Measurements from ENCODE around the gene STRN3. TPM values are rescaled to one million over a fixed set of nuclear protein-coding genes. Genes with fewer than 3 reads are reported as not detected.

STRN3 gene
- total RNA-seq, 6 donors from 2014 or later = 21.9 to 61.4 (median 29.4) TPM

GRCh38 chr14:30928462-30928861, 97.7 kb downstream of the STRN3 start:
- H3K27ac ChIP-seq = no peak overlapping the region
- no peaks in the 10 kb centered on the region for H3K27me3 ChIP-seq
- H3K4me1 ChIP-seq = no peaks in the 10 kb centered on the region
- no peaks in the 10 kb centered on the region for H3K9me3 ChIP-seq
- H3K36me3 ChIP-seq = peaks cover 0 to 14% (median 6%) of the 10 kb centered on the region in 4 donors
- no peak for ATAC-seq (ENCODE audit: low FRiP score in 2 of 2)
- H3K4me3 ChIP-seq = no peak overlapping the region
- TF ChIP-seq POLR2A (IDR thresholded peaks at IDR 0.05) (no peak), CTCF (IDR thresholded peaks at IDR 0.05) (no peak), EP300 (IDR thresholded peaks at IDR 0.05) (no peak), POLR2AphosphoS5 (IDR thresholded peaks at IDR 0.05) (no peak)
- no peak for DNase-seq

GRCh38 chr14:30925254-30925653, 100.9 kb downstream of the STRN3 start:
- peaks cover 0 to 11% (median 5%) of the 10 kb centered on the region in 4 donors for H3K36me3 ChIP-seq
- 94 to 97% methylated on average over 2 of the region's 2 CpGs for WGBS, 2 donors
- DNase-seq (no peak), ATAC-seq (ENCODE audit: low FRiP score in 2 of 2) (no peak)
- H3K27me3 ChIP-seq = no peaks in the 10 kb centered on the region
- TF ChIP-seq EP300 (IDR thresholded peaks at IDR 0.05) = no peak
- no peak for TF ChIP-seq POLR2AphosphoS5 (IDR thresholded peaks at IDR 0.05)
- no peak for TF ChIP-seq CTCF (IDR thresholded peaks at IDR 0.05)
- no peak for TF ChIP-seq POLR2A (IDR thresholded peaks at IDR 0.05)
- H3K4me3 ChIP-seq = no peak overlapping the region
- H3K27ac ChIP-seq = no peak overlapping the region
- no peaks in the 10 kb centered on the region for H3K9me3 ChIP-seq
- H3K4me1 ChIP-seq = peaks cover 0 to 4% (median 1%) of the 10 kb centered on the region in 4 donors

GRCh38 chr14:30921788-30922187, 104.4 kb downstream of the STRN3 start:
- H3K36me3 ChIP-seq = peaks cover 0 to 21% (median 5%) of the 10 kb centered on the region in 4 donors
- no peak overlapping the region for H3K27ac ChIP-seq
- peaks cover 0 to 4% (median 1%) of the 10 kb centered on the region in 4 donors for H3K4me1 ChIP-seq
- TF ChIP-seq EP300 (IDR thresholded peaks at IDR 0.05) (no peak), POLR2A (IDR thresholded peaks at IDR 0.05) (no peak), POLR2AphosphoS5 (IDR thresholded peaks at IDR 0.05) (no peak), CTCF (IDR thresholded peaks at IDR 0.05) (no peak)
- no peaks in the 10 kb centered on the region for H3K27me3 ChIP-seq
- 95 to 100% methylated on average over 2 of the region's 2 CpGs for WGBS, 2 donors
- no peak for ATAC-seq (ENCODE audit: low FRiP score in 2 of 2)
- no peak for DNase-seq
- H3K9me3 ChIP-seq = no peaks in the 10 kb centered on the region
- no peak overlapping the region for H3K4me3 ChIP-seq

GRCh38 chr14:30921305-30921704, 104.9 kb downstream of the STRN3 start:
- TF ChIP-seq POLR2AphosphoS5 (IDR thresholded peaks at IDR 0.05) (no peak), POLR2A (IDR thresholded peaks at IDR 0.05) (no peak), EP300 (IDR thresholded peaks at IDR 0.05) (no peak), CTCF (IDR thresholded peaks at IDR 0.05) (no peak)
- no peaks in the 10 kb centered on the region for H3K9me3 ChIP-seq
- ATAC-seq (ENCODE audit: low FRiP score in 2 of 2) (no peak), DNase-seq (no peak)
- 3 to 14% methylated on average over 1 of the region's 1 CpG for WGBS, 2 donors
- H3K4me3 ChIP-seq = no peak overlapping the region
- H3K27me3 ChIP-seq = no peaks in the 10 kb centered on the region
- no peak overlapping the region for H3K27ac ChIP-seq
- H3K36me3 ChIP-seq = peaks cover 0 to 21% (median 5%) of the 10 kb centered on the region in 4 donors
- H3K4me1 ChIP-seq = peaks cover 0 to 4% (median 1%) of the 10 kb centered on the region in 4 donors

- peaks cover 2 to 29% (median 7%) of the 10 kb centered on the region in 4 donors for H3K36me3 ChIP-seq
- DNase-seq (no peak), ATAC-seq (ENCODE audit: low FRiP score in 2 of 2) (no peak)
- 65 to 76% methylated on average over 2 of the region's 2 CpGs for WGBS, 2 donors
- no peak overlapping the region for H3K27ac ChIP-seq
- H3K4me3 ChIP-seq = no peak overlapping the region
- H3K9me3 ChIP-seq = no peaks in the 10 kb centered on the region
- H3K4me1 ChIP-seq = no peaks in the 10 kb centered on the region
- H3K27me3 ChIP-seq = no peaks in the 10 kb centered on the region
- no peak for TF ChIP-seq POLR2AphosphoS5 (IDR thresholded peaks at IDR 0.05)
- no peak for TF ChIP-seq CTCF (IDR thresholded peaks at IDR 0.05)
- no peak for TF ChIP-seq POLR2A (IDR thresholded peaks at IDR 0.05)
- TF ChIP-seq EP300 (IDR thresholded peaks at IDR 0.05) = no peak
Observed at GRCh38 chr14:30915596-30915995, 110.6 kb downstream of the STRN3 start.
